ENCODE results near the gene HOXC5. TPM values are rescaled to one million over a fixed set of nuclear protein-coding genes. Genes with fewer than 3 reads are reported as not detected.

Gene HOXC5
- polyA plus RNA-seq, 2 donors = 0.41 to 0.96 TPM

GRCh38 chr12:54060174-54060974 lies 27.5 kb downstream of the HOXC5 start:
- H3K27me3 ChIP-seq (ENCODE audit: control insufficient read depth in 1 of 2, insufficient read depth in 2 of 2, low read length in 2 of 2) = peaks cover 0 to 2% of the 10 kb centered on the region in 2 donors
- WGBS, 2 donors = 62 to 72% methylated on average over 38 of the region's 38 CpGs
- no peaks in the 10 kb centered on the region for H3K4me1 ChIP-seq (ENCODE audit: control insufficient read depth in 2 of 2, insufficient read depth in 2 of 2, low read length in 1 of 2)
- no peaks in the 10 kb centered on the region for H3K36me3 ChIP-seq (ENCODE audit: control insufficient read depth in 2 of 2, insufficient read depth in 2 of 2, low read length in 1 of 2)
- no peaks in the 10 kb centered on the region for H3K9me3 ChIP-seq (ENCODE audit: control insufficient read depth in 2 of 2, insufficient read depth in 1 of 2, low read depth in 1 of 2, low read length in 1 of 2)
- H3K27ac ChIP-seq (ENCODE audit: low read depth in 2 of 2, low read length in 1 of 2) = no peak overlapping the region
- no peak overlapping the region for H3K4me3 ChIP-seq (ENCODE audit: low read depth in 1 of 2, low read length in 2 of 2)

- Histone ChIP-seq H3K36me3 (ENCODE audit: control insufficient read depth in 2 of 2, insufficient read depth in 2 of 2, low read length in 1 of 2) (no peaks in the 10 kb centered on the region), H3K4me1 (ENCODE audit: control insufficient read depth in 2 of 2, insufficient read depth in 2 of 2, low read length in 1 of 2) (no peaks in the 10 kb centered on the region), H3K27ac (ENCODE audit: low read depth in 2 of 2, low read length in 1 of 2) (no peak overlapping the region), H3K9me3 (ENCODE audit: control insufficient read depth in 2 of 2, insufficient read depth in 1 of 2, low read depth in 1 of 2, low read length in 1 of 2) (no peaks in the 10 kb centered on the region), H3K27me3 (ENCODE audit: control insufficient read depth in 1 of 2, insufficient read depth in 2 of 2, low read length in 2 of 2) (peaks cover 0 to 2% of the 10 kb centered on the region in 2 donors), H3K4me3 (ENCODE audit: low read depth in 1 of 2, low read length in 2 of 2) (no peak overlapping the region)
- WGBS, 2 donors = 50 to 57% methylated on average over 7 of the region's 7 CpGs
These were observed 28.3 kb downstream of the HOXC5 start for GRCh38 chr12:54060975-54061778.

DNA sequence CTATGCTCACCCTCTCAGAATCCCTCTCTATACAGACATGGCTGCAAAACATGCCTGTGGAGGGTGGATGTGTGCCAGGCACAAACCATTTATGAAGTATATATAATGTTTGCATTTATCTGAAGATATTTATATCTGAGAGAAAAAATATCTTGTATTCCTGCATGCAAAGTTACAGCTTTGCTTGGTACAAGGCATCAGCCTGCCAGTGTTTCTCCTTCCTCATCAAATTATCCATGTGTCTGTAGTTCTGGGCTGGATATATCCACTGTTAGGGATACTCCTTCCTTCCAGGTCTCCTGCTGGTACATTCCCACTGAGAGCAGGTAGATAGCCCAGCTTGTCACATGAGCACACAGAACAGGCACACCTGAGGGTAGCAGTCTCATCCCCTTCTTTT lies 32.8 kb downstream of the HOXC5 start:
- Histone ChIP-seq H3K4me3 (ENCODE audit: low read depth in 1 of 2, low read length in 2 of 2) (no peak overlapping the region), H3K27ac (ENCODE audit: low read depth in 2 of 2, low read length in 1 of 2) (no peak overlapping the region), H3K4me1 (ENCODE audit: control insufficient read depth in 2 of 2, insufficient read depth in 2 of 2, low read length in 1 of 2) (no peaks in the 10 kb centered on the region), H3K36me3 (ENCODE audit: control insufficient read depth in 2 of 2, insufficient read depth in 2 of 2, low read length in 1 of 2) (no peaks in the 10 kb centered on the region), H3K27me3 (ENCODE audit: control insufficient read depth in 1 of 2, insufficient read depth in 2 of 2, low read length in 2 of 2) (no peaks in the 10 kb centered on the region), H3K9me3 (ENCODE audit: control insufficient read depth in 2 of 2, insufficient read depth in 1 of 2, low read depth in 1 of 2, low read length in 1 of 2) (no peaks in the 10 kb centered on the region)

- 77 to 80% methylated on average over 1 of the region's 1 CpG for WGBS, 2 donors
- no peaks in the 10 kb centered on the region for H3K9me3 ChIP-seq (ENCODE audit: control insufficient read depth in 2 of 2, insufficient read depth in 1 of 2, low read depth in 1 of 2, low read length in 1 of 2)
- H3K27ac ChIP-seq (ENCODE audit: low read depth in 2 of 2, low read length in 1 of 2) = no peak overlapping the region
- H3K36me3 ChIP-seq (ENCODE audit: control insufficient read depth in 2 of 2, insufficient read depth in 2 of 2, low read length in 1 of 2) = no peaks in the 10 kb centered on the region
- no peaks in the 10 kb centered on the region for H3K4me1 ChIP-seq (ENCODE audit: control insufficient read depth in 2 of 2, insufficient read depth in 2 of 2, low read length in 1 of 2)
- H3K27me3 ChIP-seq (ENCODE audit: control insufficient read depth in 1 of 2, insufficient read depth in 2 of 2, low read length in 2 of 2) = no peaks in the 10 kb centered on the region
- no peak overlapping the region for H3K4me3 ChIP-seq (ENCODE audit: low read depth in 1 of 2, low read length in 2 of 2)
These were observed 33.6 kb downstream of the HOXC5 start for GRCh38 chr12:54066408-54066807.

DNA sequence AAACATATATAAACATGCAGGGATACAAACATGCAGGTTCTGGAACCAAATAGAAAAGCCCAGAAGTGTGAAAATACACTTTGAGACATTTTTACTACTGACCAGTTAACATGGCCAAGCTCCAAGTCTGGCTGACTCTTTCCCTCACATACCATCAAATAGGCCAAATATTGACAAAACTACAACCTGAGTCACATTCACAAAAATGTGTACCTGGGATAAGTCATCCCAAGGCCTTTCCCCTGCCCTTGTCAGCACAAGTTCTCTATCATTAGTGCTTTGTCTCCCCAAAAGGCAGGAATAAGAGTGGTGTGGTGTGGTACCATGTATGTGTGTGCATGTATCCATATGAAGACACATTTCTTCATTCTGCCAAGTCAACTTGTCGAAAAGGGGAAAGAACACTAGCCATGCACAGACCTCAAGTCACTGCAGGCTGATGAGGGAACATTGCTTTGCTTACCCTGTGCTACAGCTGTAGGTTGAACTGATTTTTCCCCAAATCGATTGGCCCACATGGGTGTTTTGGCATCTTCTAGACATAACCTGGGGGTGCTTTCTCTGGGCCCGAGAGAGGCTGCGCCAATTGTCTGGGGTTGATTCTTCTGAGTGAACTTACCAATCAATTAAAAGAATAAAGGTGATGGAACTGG lies 35.7 kb downstream of the HOXC5 start:
- Histone ChIP-seq H3K4me1 (ENCODE audit: control insufficient read depth in 2 of 2, insufficient read depth in 2 of 2, low read length in 1 of 2) (no peaks in the 10 kb centered on the region), H3K27me3 (ENCODE audit: control insufficient read depth in 1 of 2, insufficient read depth in 2 of 2, low read length in 2 of 2) (no peaks in the 10 kb centered on the region), H3K27ac (ENCODE audit: low read depth in 2 of 2, low read length in 1 of 2) (no peak overlapping the region), H3K9me3 (ENCODE audit: control insufficient read depth in 2 of 2, insufficient read depth in 1 of 2, low read depth in 1 of 2, low read length in 1 of 2) (no peaks in the 10 kb centered on the region), H3K4me3 (ENCODE audit: low read depth in 1 of 2, low read length in 2 of 2) (no peak overlapping the region), H3K36me3 (ENCODE audit: control insufficient read depth in 2 of 2, insufficient read depth in 2 of 2, low read length in 1 of 2) (no peaks in the 10 kb centered on the region)
- 75 to 77% methylated on average over 4 of the region's 4 CpGs for WGBS, 2 donors

- no peak overlapping the region for H3K27ac ChIP-seq (ENCODE audit: low read depth in 2 of 2, low read length in 1 of 2)
- no peaks in the 10 kb centered on the region for H3K9me3 ChIP-seq (ENCODE audit: control insufficient read depth in 2 of 2, insufficient read depth in 1 of 2, low read depth in 1 of 2, low read length in 1 of 2)
- no peaks in the 10 kb centered on the region for H3K27me3 ChIP-seq (ENCODE audit: control insufficient read depth in 1 of 2, insufficient read depth in 2 of 2, low read length in 2 of 2)
- H3K36me3 ChIP-seq (ENCODE audit: control insufficient read depth in 2 of 2, insufficient read depth in 2 of 2, low read length in 1 of 2) = no peaks in the 10 kb centered on the region
- no peak overlapping the region for H3K4me3 ChIP-seq (ENCODE audit: low read depth in 1 of 2, low read length in 2 of 2)
- 48 to 63% methylated on average over 1 of the region's 1 CpG for WGBS, 2 donors
- no peaks in the 10 kb centered on the region for H3K4me1 ChIP-seq (ENCODE audit: control insufficient read depth in 2 of 2, insufficient read depth in 2 of 2, low read length in 1 of 2)
These were observed 39.1 kb downstream of the HOXC5 start for GRCh38 chr12:54071942-54072341.

DNA sequence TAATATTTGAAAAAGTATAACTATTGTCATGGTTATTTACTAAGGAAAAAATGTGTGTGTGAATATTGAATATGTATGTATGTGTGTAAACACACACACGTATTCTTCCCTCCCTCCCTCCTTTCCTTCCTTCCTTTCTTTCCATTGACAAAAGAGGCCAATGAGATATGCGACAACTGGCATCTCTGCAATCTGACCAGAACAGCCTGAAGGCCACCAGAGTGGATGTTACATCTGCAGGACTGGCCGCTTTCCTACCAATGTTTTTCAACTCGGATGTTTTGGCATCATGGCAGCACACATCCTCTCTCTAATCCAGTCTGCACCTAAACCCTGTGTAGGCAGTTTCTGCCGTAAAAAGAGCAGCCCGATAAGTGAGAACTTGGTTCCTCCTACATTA lies 41.5 kb downstream of the HOXC5 start:
- no peak overlapping the region for H3K27ac ChIP-seq (ENCODE audit: low read depth in 2 of 2, low read length in 1 of 2)
- no peaks in the 10 kb centered on the region for H3K27me3 ChIP-seq (ENCODE audit: control insufficient read depth in 1 of 2, insufficient read depth in 2 of 2, low read length in 2 of 2)
- no peak overlapping the region for H3K4me3 ChIP-seq (ENCODE audit: low read depth in 1 of 2, low read length in 2 of 2)
- no peaks in the 10 kb centered on the region for H3K36me3 ChIP-seq (ENCODE audit: control insufficient read depth in 2 of 2, insufficient read depth in 2 of 2, low read length in 1 of 2)
- H3K4me1 ChIP-seq (ENCODE audit: control insufficient read depth in 2 of 2, insufficient read depth in 2 of 2, low read length in 1 of 2) = no peaks in the 10 kb centered on the region
- 83 to 91% methylated on average over 6 of the region's 6 CpGs for WGBS, 2 donors
- H3K9me3 ChIP-seq (ENCODE audit: control insufficient read depth in 2 of 2, insufficient read depth in 1 of 2, low read depth in 1 of 2, low read length in 1 of 2) = no peaks in the 10 kb centered on the region

DNA sequence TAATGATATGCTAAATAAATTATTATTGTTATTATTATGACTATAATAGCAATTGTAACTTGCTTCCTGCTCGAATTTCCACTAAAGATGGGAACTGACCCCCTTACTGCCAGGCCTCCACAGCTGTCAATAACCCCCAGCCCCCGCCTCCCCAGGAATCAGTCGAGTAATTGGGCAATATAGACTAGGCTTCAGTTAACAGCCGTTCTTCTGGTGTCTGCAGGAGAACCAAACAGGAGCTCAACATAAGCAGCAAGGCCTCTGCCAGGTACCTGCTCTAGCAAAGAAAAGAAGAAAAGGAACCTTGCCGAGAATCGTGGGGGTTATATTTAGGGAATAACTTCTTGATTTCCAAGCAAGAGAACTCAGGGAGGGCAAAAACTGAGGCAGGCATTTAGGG lies 42.6 kb downstream of the HOXC5 start:
- WGBS, 2 donors = 60 to 70% methylated on average over 6 of the region's 6 CpGs
- H3K4me3 ChIP-seq (ENCODE audit: low read depth in 1 of 2, low read length in 2 of 2) = no peak overlapping the region
- H3K27ac ChIP-seq (ENCODE audit: low read depth in 2 of 2, low read length in 1 of 2) = no peak overlapping the region
- no peaks in the 10 kb centered on the region for H3K36me3 ChIP-seq (ENCODE audit: control insufficient read depth in 2 of 2, insufficient read depth in 2 of 2, low read length in 1 of 2)
- H3K9me3 ChIP-seq (ENCODE audit: control insufficient read depth in 2 of 2, insufficient read depth in 1 of 2, low read depth in 1 of 2, low read length in 1 of 2) = no peaks in the 10 kb centered on the region
- no peaks in the 10 kb centered on the region for H3K27me3 ChIP-seq (ENCODE audit: control insufficient read depth in 1 of 2, insufficient read depth in 2 of 2, low read length in 2 of 2)
- no peaks in the 10 kb centered on the region for H3K4me1 ChIP-seq (ENCODE audit: control insufficient read depth in 2 of 2, insufficient read depth in 2 of 2, low read length in 1 of 2)

DNA sequence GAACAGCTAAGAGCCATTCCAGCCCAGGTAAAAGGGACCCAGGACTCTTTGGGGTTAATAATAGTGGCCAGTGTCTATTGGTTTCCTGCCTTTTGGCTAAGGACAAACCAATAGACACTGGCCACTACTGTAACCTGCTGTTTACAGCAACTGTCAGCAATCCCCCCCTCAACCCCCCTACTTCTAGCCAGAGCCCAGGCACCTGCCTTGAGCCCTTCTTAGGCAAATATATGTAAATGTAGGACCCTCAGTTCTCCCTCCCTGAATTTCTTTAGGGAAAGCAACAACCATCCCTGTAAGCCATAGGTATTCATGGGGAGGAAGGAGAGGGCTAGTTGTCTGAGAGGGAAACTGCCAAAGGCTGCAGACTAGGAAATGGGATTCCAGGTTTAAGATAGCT lies 43.1 kb downstream of the HOXC5 start:
- no peaks in the 10 kb centered on the region for H3K27me3 ChIP-seq (ENCODE audit: control insufficient read depth in 1 of 2, insufficient read depth in 2 of 2, low read length in 2 of 2)
- H3K27ac ChIP-seq (ENCODE audit: low read depth in 2 of 2, low read length in 1 of 2) = peak overlapping the region in 1 of 2 donors; percentile 3

More for the DNA sequence above, 43.1 kb downstream of the HOXC5 start:
- no peaks in the 10 kb centered on the region for H3K4me1 ChIP-seq (ENCODE audit: control insufficient read depth in 2 of 2, insufficient read depth in 2 of 2, low read length in 1 of 2)
- H3K9me3 ChIP-seq (ENCODE audit: control insufficient read depth in 2 of 2, insufficient read depth in 1 of 2, low read depth in 1 of 2, low read length in 1 of 2) = no peaks in the 10 kb centered on the region
- no peak overlapping the region for H3K4me3 ChIP-seq (ENCODE audit: low read depth in 1 of 2, low read length in 2 of 2)
- H3K36me3 ChIP-seq (ENCODE audit: control insufficient read depth in 2 of 2, insufficient read depth in 2 of 2, low read length in 1 of 2) = no peaks in the 10 kb centered on the region

Measured in esophagus (tissue), 2 donors.